GM13976 (cell line): Measurements from ENCODE around the gene MPC1L.
"Not testable (repeated sequence)": the region's sequence is repeated elsewhere in the genome, so short reads cannot be mapped to it uniquely, and the experiment has no call there.

Experiments
- DNase-seq: peaks from one replicate; pipeline ENCODE4 v3.0.0; 2012; ENCODE audit warnings: low spot score
- in situ Hi-C: fragments of 300-500 bp; cut with MboI; formaldehyde crosslinking; loops from one replicate; pipeline ENCODE4 v1.12.0; 2022; ENCODE audit warnings: low sequenced_read_pairs, mixed read lengths, inconsistent platforms; ENCODE audit not compliant: unreplicated experiment
- TF ChIP-seq, protein P1 (sequence below): IDR thresholded peaks from 2 replicates; pipeline ENCODE4 v1.5.1; 2012; ENCODE audit warnings: borderline replicate concordance, mild to moderate bottlenecking; ENCODE audit not compliant: insufficient read depth; ENCODE audit errors: extremely low read depth, missing control alignments, control extremely low read depth

The MPC1L gene

DNA sequence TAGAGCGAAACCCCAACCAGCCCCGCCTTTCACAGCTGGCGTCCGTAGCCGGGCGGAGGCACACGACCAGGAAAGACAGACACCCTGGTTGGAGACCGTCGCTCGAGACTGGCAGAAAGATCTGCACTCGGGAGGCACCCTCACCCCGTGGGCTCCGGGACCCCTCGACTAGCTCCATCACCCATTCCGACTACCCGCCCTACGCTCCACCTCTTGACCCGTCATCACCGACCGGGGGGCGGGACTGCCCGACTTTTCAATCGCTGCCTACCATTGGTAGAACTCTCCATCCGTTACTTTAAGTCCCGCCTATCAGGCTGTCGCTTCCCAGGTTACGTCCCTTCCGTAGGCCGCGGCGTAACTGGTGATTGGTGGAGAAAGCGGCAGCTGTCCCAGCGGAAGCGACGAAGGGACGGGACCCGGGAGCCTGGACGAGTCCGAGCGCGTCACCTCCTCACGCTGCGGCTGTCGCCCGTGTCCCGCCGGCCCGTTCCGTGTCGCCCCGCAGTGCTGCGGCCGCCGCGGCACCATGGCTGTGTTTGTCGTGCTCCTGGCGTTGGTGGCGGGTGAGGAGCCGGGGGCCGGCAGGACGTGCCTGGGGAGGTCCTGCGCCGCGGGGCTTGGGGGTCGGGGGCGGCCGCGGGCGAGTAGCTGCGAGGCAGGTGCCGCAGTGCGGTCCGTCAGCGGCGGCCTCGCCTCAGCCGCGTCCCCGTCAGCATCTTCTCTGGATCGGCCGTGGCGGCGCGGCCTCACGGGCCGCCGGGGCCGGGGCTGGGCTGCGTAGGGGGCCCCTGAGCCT, 42.5 kb upstream of the MPC1L start, which contains the start of gene ATP6AP2:
Gene ATP6AP2 (plus strand): TSS at position 434 of the 799 bp plus-strand sequence. CDS start 96 bp downstream, at position 530.
- peak; percentile 89 for DNase-seq
- TF ChIP-seq, protein P1, sequence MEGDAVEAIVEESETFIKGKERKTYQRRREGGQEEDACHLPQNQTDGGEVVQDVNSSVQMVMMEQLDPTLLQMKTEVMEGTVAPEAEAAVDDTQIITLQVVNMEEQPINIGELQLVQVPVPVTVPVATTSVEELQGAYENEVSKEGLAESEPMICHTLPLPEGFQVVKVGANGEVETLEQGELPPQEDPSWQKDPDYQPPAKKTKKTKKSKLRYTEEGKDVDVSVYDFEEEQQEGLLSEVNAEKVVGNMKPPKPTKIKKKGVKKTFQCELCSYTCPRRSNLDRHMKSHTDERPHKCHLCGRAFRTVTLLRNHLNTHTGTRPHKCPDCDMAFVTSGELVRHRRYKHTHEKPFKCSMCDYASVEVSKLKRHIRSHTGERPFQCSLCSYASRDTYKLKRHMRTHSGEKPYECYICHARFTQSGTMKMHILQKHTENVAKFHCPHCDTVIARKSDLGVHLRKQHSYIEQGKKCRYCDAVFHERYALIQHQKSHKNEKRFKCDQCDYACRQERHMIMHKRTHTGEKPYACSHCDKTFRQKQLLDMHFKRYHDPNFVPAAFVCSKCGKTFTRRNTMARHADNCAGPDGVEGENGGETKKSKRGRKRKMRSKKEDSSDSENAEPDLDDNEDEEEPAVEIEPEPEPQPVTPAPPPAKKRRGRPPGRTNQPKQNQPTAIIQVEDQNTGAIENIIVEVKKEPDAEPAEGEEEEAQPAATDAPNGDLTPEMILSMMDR = no peak
- in situ Hi-C loops = no loop called here

DNA sequence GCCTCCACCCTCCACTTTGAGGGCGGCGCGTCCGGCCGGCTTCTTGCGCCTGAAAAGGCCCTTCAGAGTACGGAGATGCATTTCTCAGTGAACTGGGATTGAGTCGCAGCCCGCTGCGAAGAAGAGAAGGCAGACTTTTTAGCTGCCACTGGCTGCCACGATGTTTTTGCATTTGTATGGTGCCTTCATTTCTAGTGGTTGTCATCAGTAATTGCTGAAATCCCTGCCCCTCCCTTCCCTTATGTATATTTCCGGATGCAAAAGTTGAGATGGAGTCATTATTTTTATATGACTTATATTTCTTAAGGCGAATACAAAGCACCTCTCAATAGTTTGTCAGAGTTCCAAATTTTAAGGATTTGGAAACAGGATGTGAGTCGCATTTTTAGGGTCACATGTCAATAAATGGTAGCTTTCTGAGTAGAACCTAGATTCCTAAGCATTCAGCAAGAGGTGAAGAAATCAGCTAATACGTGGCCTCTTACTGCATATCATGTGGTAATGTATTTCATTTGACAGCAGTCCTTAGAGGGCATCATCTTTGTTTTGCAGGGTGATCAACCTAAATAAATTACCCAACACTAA, 41.8 kb upstream of the MPC1L start:
- TF ChIP-seq, protein P1 = no peak
- in situ Hi-C loops = no loop called here
- DNase-seq = no peak

DNA sequence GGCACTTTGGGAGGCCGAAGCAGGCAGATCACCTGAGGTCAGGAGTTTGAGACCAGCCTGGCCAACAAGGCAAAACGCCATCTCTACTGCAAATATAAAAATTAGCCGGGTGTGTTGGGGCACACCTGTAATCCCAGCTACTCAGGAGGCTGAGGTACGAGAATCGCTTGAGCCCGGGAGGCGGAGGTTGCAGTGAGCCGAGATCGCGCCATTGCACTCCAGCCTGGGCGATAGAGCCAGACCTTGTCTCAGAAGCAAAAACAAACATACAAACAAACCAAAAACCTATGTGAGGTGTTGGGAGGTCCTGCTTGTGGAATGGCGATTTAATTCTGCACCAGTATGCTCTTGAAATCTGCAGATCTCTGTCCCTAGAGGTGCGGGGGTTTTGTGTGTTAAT, 41.0 kb upstream of the MPC1L start:
- DNase-seq, in situ Hi-C loops: not testable (repeated sequence)

DNA sequence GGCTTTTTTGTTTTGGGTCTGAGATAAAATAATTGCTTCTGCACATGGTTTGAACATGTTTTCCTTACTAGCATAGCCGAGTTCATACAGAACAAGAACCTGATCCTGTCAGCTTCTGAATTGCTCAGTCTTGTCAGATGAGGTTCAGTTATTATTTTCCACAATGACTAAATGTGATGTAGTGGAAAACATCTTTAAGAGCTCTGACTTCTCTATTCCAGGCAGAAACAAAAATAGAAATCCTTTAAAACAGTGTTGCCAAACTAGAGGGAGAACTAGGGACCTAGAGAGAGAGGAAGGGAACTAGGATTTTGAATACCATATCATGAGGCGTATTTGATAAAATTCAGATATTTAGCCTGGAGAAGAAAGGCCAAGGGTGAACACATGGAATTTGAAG, 40.4 kb upstream of the MPC1L start:
- DNase-seq = no peak
- TF ChIP-seq, protein P1 = no peak
- in situ Hi-C loops = no loop called here

DNA sequence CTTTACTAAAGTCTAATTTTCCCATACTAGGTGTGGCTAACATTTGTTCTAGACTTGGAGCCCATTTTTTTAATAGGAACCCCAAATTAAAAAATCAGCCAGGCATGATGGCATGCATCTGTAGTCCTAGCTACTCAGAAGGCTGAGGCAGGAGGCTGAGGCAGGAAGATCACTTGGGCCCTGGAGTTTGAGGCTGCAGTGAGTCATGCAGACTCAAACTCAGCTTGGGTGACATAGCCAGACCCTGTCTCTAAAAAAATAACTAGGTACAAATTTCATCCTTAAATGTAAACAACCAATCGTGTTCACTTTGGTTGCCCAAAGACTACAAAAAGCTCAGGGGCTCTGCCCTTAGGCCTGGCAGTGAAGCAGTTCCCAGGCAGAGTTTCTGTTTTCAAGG, 35.6 kb upstream of the MPC1L start:
- DNase-seq, in situ Hi-C loops: not testable (repeated sequence)

DNA sequence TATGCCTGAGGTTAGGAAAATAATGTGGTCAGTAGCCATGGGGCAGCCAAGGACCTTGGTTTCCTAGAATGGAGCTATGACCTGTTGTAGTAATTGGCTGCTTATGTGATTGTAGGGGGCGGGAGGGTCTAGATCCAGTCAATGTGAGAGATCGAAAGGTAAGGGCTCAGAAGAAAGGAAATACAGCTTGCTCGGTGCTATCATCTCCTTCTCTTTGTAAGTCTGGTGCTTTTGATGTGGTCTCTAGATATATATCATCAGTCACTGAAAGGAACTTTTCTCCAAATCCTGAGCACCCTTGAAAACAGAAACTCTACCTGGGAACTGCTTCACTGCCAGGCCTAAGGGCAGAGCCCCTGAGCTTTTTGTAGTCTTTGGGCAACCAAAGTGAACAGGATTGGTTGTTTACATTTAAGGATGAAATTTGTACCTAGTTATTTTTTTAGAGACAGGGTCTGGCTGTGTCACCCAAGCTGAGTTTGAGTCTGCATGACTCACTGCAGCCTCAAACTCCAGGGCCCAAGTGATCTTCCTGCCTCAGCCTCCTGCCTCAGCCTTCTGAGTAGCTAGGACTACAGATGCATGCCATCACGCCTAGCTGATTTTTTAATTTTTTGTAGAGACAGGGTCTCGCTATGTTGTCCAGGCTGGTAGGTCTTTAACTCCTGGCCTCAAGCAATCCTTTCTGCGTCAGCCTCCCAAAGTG, 33.5 kb upstream of the MPC1L start:
- in situ Hi-C loops, DNase-seq: not testable (repeated sequence)

DNA sequence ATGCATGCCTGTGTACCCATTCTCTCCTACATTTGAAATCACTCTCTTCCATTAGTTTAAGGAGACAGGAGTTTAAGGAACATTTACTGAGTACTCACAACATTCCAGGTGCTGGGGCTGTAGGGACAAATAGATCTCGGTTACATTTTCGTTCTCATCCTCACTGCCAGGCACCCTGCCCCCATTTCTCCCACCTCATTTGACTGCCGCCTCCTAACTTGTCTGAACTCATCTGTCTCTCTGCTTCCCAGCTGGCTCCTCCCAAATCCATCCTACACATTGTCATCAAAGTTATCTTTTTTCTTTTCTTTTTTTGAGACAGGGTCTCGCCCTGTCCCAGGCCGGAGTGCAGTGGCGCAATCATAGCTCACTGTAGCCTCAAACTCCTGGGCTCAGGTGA, 19.8 kb upstream of the MPC1L start:
- TF ChIP-seq, protein P1 = no peak
- no peak for DNase-seq
- in situ Hi-C loops = no loop called here

DNA sequence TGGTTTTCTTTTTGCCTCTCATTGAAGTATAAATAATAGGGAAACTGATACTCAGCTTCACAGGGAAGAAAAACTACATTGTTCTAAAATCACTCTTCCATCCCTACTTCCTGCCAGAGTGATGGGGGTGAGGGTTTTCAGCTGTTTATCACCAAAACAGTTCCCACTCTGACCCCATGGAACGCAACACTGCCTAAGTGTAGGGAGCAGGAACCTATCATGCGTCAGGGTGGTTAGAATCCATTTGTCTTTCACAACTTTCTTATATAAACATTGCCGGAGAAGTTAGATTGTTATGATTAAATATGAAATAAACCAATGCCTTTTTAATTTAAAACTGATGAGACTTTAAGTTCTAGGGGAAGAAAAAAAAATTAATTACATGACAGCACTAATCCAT, 15.8 kb upstream of the MPC1L start:
- in situ Hi-C loops = no loop called here
- DNase-seq = no peak

More for the DNA sequence above, 15.8 kb upstream of the MPC1L start:
- TF ChIP-seq, protein P1 = no peak
